Transverse colon (tissue), 4 donors: ENCODE results near the gene SLF2. TPM values are rescaled to one million over a fixed set of nuclear protein-coding genes. Genes with fewer than 3 reads are reported as not detected.

Source experiments
- DNase-seq: peaks from one replicate; pipeline ENCODE4 v3.0.0-alpha.2; 2019
- H3K27ac ChIP-seq, 4 donors: fragments of 200-600 bp; sonication (generic); 2 replicates each; pipeline ENCODE4 v1.5.1; 2016 to 2018; ENCODE audit warnings: inconsistent platforms in 4 of 4
- H3K27me3 ChIP-seq: fragments of 200-600 bp; sonication (generic); 2 replicates; pipeline ENCODE4 v1.5.1; 2017; ENCODE audit warnings: inconsistent platforms
- H3K36me3 ChIP-seq, 4 donors: fragments of 200-600 bp; sonication (generic); 2 replicates each; pipeline ENCODE4 v1.5.1; 2017 to 2019; ENCODE audit warnings: inconsistent platforms in 4 of 4
- H3K4me1 ChIP-seq, 4 donors: fragments of 200-600 bp; sonication (generic); 2 replicates each; pipeline ENCODE4 v1.5.1; 2017 to 2020; ENCODE audit warnings: inconsistent platforms in 4 of 4
- H3K4me3 ChIP-seq, 4 donors: fragments of 200-600 bp; sonication (generic); 1 replicate in 1 of 4; 2 replicates in 3 of 4; pipeline versions ENCODE4 v1.5.1 to v1.6.1; 2017 to 2019; ENCODE audit warnings: inconsistent platforms in 4 of 4
- H3K9me3 ChIP-seq, 2 donors: fragments of 200-600 bp; sonication (generic); 2 replicates each; pipeline ENCODE4 v1.5.1; 2017 to 2019; ENCODE audit warnings: inconsistent platforms in 2 of 2
- CTCF ChIP-seq, 5 experiments: fragments of 200-600 bp in 3 of 5; fragments of 450-650 bp in 2 of 5; sonication (generic) in 3 of 5; IDR thresholded peaks; 1 replicate in 2 of 5; 2 replicates in 3 of 5; pipeline ENCODE4 v1.5.1; 2016 to 2017; ENCODE audit warnings: antibody characterized with exemption in 5 of 5, inconsistent platforms in 3 of 5, mild to moderate bottlenecking in 2 of 5, moderate library complexity in 1 of 5
- EP300 ChIP-seq: sonication (generic); formaldehyde crosslinking; IDR thresholded peaks from one replicate; pipeline ENCODE4 v1.6.1; 2017; ENCODE audit warnings: antibody characterized with exemption, low read depth
- POLR2A ChIP-seq: fragments of 450-650 bp; IDR thresholded peaks from one replicate; pipeline ENCODE4 v1.6.1; 2016; ENCODE audit warnings: antibody characterized with exemption, mild to moderate bottlenecking, moderate library complexity
- POLR2AphosphoS5 ChIP-seq, 3 donors: sonication (generic); formaldehyde crosslinking; IDR thresholded peaks; one replicate each; pipeline ENCODE4 v1.6.1; 2016; ENCODE audit warnings: antibody characterized with exemption in 3 of 3
- WGBS, 2 donors: methylation state at CpG; one replicate each; pipeline ENCODE4 v1.1.5; 2018; ENCODE audit warnings: low coverage in 1 of 2; 5-methylcytosine and 5-hydroxymethylcytosine counted together
- in situ Hi-C, 4 donors: fragments of 200-750 bp; cut with MboI; loops; one replicate each; pipeline versions ENCODE4 v1.15.0 to v1.15.1; 2017; ENCODE audit warnings: low sequenced_read_pairs in 3 of 4, low pct_ligation_motif_present in 1 of 4, low pct_unique_long_range_greater_than_20kb in 1 of 4
- intact Hi-C: fragments of 100-400 bp; cut with DNase I; formaldehyde crosslinking; loops from one replicate; pipeline ENCODE4 v1.15.1; 2023; ENCODE audit warnings: low total_unique reads
- total RNA-seq, 4 donors: library from RNA; depleted of rRNA; stranded (reverse); fragments of >200 nt; gene quantifications; one replicate each; pipeline ENCODE4 v1.1.0, GENCODE V29; 2016

SLF2 gene
- total RNA-seq, 4 donors from 2014 or later = 25.4 to 55.1 (median 33.1) TPM

DNA sequence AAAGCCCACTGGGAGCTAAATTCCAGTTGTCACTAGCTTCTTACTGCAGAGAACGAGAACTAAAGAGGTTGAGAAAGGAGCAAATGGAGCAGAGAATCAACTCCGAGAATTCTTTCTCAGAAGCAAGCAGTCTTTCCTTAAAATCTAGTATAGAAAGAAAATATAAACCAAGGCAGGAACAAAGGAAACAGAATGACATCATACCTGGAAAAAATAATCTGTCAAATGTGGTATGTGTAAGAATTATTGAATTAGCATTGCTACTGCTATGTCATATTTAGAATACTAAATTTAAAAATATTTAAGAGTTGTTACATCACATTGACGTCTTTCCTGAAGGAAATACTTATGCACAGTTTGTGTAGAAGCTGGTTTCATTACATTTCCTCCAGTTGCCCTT lies 4.3 kb downstream of the SLF2 start:
- Histone ChIP-seq H3K4me1 (peaks cover 9 to 26% (median 19%) of the 10 kb centered on the region in 4 donors), H3K27me3 (no peaks in the 10 kb centered on the region), H3K4me3 (no peak overlapping the region), H3K27ac (no peak overlapping the region), H3K36me3 (peaks cover 0 to 58% (median 23%) of the 10 kb centered on the region in 4 donors), H3K9me3 (no peaks in the 10 kb centered on the region)
- no peak for DNase-seq
- WGBS, 2 donors = 85 to 87% methylated on average over 1 to 3 of the region's 3 CpGs
- intact Hi-C loops (no loop called here), in situ Hi-C loops (no loop called here)
- TF ChIP-seq EP300 (no peak), POLR2AphosphoS5 (IDR thresholded peaks at IDR 0.05) (no peak), CTCF (IDR thresholded peaks at IDR 0.05) (no peak), POLR2A (no peak)

GRCh38 chr10:100923580-100923979 lies 10.8 kb downstream of the SLF2 start:
- no peak overlapping the region for H3K4me3 ChIP-seq
- in situ Hi-C loops (no loop called here), intact Hi-C loops (no loop called here)
- no peaks in the 10 kb centered on the region for H3K27me3 ChIP-seq
- TF ChIP-seq EP300 = no peak
- TF ChIP-seq CTCF (IDR thresholded peaks at IDR 0.05) = no peak
- TF ChIP-seq POLR2A = no peak
- no peak for TF ChIP-seq POLR2AphosphoS5 (IDR thresholded peaks at IDR 0.05)
- no peak for DNase-seq
- peaks cover 0 to 5% (median 0%) of the 10 kb centered on the region in 4 donors for H3K4me1 ChIP-seq
- peaks cover 0 to 77% (median 35%) of the 10 kb centered on the region in 4 donors for H3K36me3 ChIP-seq
- no peak overlapping the region for H3K27ac ChIP-seq
- H3K9me3 ChIP-seq = no peaks in the 10 kb centered on the region

- no peaks in the 10 kb centered on the region for H3K9me3 ChIP-seq
- H3K27me3 ChIP-seq = no peaks in the 10 kb centered on the region
- H3K36me3 ChIP-seq = peaks cover 0 to 82% (median 38%) of the 10 kb centered on the region in 4 donors
- TF ChIP-seq POLR2AphosphoS5 (IDR thresholded peaks at IDR 0.05) (no peak), POLR2A (no peak), EP300 (no peak), CTCF (IDR thresholded peaks at IDR 0.05) (no peak)
- no peak for DNase-seq
- intact Hi-C loops (no loop called here), in situ Hi-C loops (no loop called here)
- H3K4me1 ChIP-seq = peaks cover 0 to 5% (median 0%) of the 10 kb centered on the region in 4 donors
- 79 to 83% methylated on average over 4 to 5 of the region's 5 CpGs for WGBS, 2 donors
- H3K4me3 ChIP-seq = no peak overlapping the region
- no peak overlapping the region for H3K27ac ChIP-seq
These were observed 14.5 kb downstream of the SLF2 start for GRCh38 chr10:100927266-100927665.

GRCh38 chr10:100928039-100928438 lies 15.3 kb downstream of the SLF2 start:
- TF ChIP-seq CTCF (IDR thresholded peaks at IDR 0.05) (no peak), POLR2AphosphoS5 (IDR thresholded peaks at IDR 0.05) (no peak), EP300 (no peak), POLR2A (no peak)
- no peaks in the 10 kb centered on the region for H3K27me3 ChIP-seq
- no peak overlapping the region for H3K27ac ChIP-seq
- no peak overlapping the region for H3K4me3 ChIP-seq
- no peak for DNase-seq
- H3K36me3 ChIP-seq = peaks cover 0 to 86% (median 41%) of the 10 kb centered on the region in 4 donors
- intact Hi-C loops = no loop called here
- in situ Hi-C loops = no loop called here
- 0 to 78% methylated on average over 1 of the region's 1 CpG for WGBS, 2 donors
- H3K4me1 ChIP-seq = peaks cover 0 to 5% (median 0%) of the 10 kb centered on the region in 4 donors
- no peaks in the 10 kb centered on the region for H3K9me3 ChIP-seq
